Stimulated activated CD4-positive, alpha-beta T cell treated with anti-CD3 and anti-CD28 coated beads, Interleukin-12 subunit alpha, Interleukin-12 subunit beta, amount 100 ng/mL, for 24 hours (primary cell): ENCODE measurements around the gene TRIM38.
A peak's percentile ranks its signal among the peaks of the same experiment; 100 is the strongest.
"Not testable (repeated sequence)": the region's sequence is repeated elsewhere in the genome, so short reads cannot be mapped to it uniquely, and the experiment has no call there.

Experiments
- DNase-seq, 2 experiments: peaks; one replicate each; pipeline ENCODE4 v3.0.0-alpha.2; 2020; ENCODE audit warnings: low read depth in 2 of 2

Gene TRIM38

DNA sequence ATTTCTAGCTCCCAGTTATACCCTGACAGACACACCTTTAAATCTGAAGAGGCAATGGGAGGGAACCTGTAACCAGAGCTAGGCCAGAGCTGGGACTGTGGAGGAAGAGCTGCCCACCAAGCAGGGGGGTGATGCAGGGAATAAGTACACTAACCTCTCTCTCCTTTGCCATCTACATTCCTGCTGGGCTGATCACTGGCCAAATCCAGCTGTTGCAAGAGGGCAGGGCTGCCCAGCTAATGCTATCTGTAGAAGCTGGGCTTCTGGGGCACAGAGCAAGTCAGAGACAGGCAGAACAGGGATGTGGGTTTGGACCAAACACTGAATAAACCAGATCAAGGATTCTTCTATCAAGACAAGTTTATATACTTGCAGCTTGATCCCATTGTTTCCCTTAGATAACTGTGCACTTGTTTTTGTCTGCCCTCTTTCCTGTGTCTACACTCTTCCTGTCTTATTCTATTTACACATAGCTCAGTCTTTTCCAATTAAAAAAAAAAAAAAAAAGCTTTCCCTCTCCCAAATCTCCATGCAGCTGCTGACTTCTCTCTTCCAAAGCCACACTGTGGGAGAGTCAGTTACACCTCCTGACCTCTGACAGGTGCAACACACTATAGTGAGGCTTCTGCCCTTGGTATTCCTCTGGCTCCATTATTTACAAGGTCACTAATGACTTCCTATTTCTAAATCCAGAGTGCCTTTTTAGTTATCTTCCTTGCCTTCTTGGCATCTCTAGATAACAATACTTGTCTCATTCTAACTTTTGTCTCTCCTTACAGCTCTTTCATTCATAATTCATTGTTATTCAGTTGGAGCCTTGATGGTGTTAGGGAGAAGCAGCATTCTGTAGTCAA is 43.7 kb downstream of the TRIM38 start:
- no peak for DNase-seq

GRCh38 chr6:26006940-26007305 is 44.3 kb downstream of the TRIM38 start:
- DNase-seq: not testable (repeated sequence)

GRCh38 chr6:26008470-26008869 is 45.9 kb downstream of the TRIM38 start:
- DNase-seq: no peak

DNA sequence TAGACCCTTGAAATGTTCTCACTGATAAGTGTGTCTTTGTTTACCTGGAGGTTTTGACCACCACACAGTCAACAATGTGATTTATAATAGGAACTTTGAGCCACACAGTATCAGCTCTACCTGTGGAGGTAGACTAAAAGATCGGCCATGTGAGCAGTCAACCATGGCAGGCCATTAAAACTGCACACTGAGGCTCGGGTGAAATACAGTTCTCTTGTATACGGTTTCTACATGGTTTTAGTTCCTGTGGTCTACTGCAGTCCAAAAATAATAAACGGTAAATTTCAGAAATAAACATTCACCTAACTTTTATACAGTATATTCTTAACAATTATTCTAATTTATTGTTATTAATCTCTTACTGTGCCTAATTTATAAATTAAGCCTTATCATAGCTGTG is 47.2 kb downstream of the TRIM38 start:
- DNase-seq: no peak

GRCh38 chr6:26012061-26012460 is 49.5 kb downstream of the TRIM38 start:
- no peak for DNase-seq

DNA sequence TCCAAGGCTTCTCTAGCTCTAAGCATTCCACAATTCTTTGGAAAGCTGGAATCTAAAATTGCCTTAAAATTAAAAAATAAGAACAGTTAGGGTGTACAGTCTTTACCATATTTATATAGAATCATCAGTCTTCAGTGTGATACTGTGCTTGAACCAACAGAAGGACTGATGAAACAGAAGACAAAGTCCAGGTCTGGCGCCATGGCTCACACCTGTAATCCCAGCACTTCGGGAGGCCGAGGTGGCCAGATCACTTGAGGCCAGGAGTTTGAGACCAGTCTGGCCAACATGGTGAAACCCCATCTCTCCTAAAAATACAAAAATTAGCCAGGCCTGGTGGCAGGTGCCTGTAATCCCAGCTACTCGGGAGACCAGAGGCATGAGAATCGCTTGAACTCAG is 51.8 kb downstream of the TRIM38 start:
- not testable (repeated sequence) for DNase-seq

GRCh38 chr6:26016245-26016962 is 53.8 kb downstream of the TRIM38 start:
- no peak for DNase-seq

GRCh38 chr6:26016963-26017631 is 54.5 kb downstream of the TRIM38 start:
- no peak for DNase-seq

- peak; percentile 73 to 75 for DNase-seq
Observed at GRCh38 chr6:26017632-26017966, 55.0 kb downstream of the TRIM38 start.

GRCh38 chr6:26019261-26019830 is 56.7 kb downstream of the TRIM38 start:
- no peak for DNase-seq

DNA sequence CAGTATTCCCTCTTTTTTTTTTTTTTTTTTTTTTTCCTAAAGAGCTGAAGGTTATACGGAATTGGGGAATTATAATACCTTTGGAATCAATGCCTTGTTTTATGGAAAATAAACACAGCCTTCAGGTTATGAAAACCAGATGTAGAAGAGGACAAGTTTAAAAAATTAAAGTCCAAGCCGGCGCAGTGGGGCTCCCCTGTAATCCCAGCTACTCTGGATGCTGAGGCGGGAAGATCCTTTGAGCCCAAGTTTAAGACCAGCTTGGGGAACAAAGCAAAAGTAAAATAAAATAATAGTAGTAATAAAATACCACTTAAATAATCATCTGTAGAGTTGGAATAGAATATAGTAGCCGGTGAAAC is 57.3 kb downstream of the TRIM38 start:
- DNase-seq: no peak

DNA sequence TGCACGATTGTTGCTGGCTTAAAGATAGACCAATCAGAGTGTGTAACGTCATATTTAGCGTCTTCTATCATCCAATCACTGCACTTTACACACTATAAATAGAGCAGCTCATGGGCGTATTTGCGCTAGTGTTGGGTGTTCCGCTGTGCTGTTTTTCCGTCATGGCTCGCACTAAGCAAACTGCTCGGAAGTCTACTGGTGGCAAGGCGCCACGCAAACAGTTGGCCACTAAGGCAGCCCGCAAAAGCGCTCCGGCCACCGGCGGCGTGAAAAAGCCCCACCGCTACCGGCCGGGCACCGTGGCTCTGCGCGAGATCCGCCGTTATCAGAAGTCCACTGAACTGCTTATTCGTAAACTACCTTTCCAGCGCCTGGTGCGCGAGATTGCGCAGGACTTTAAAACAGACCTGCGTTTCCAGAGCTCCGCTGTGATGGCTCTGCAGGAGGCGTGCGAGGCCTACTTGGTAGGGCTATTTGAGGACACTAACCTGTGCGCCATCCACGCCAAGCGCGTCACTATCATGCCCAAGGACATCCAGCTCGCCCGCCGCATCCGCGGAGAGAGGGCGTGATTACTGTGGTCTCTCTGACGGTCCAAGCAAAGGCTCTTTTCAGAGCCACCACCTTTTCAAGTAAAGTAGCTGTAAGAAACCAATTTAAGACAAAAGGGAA is 57.9 kb downstream of the TRIM38 start:
- no peak for DNase-seq

- DNase-seq: no peak
Observed at GRCh38 chr6:26021001-26021349, 58.4 kb downstream of the TRIM38 start.

GRCh38 chr6:26021350-26022131 is 58.9 kb downstream of the TRIM38 start:
- peak; percentile 66 to 86 for DNase-seq

GRCh38 chr6:26022132-26022472 is 59.5 kb downstream of the TRIM38 start:
- DNase-seq: no peak

DNA sequence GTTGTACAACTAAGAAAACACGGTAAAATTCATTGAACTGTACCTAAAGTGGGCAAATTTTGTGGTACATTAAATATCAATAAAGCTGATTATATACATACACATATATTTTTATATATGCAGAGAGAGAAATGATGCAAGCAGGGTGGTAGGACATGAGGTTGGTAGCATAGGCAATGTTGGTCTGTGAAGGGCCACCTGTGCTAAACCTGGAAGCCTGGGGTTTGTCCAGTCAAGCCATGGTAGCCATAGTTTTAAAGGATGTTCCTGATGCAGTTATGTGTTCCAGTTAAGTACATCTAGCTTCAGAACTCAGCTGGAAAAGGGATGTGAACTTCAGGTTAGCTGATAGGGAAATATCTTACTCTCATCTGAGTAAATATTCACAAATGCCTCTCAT is 60.1 kb downstream of the TRIM38 start:
- DNase-seq: no peak

- DNase-seq: no peak
Observed at GRCh38 chr6:26024651-26025046, 62.0 kb downstream of the TRIM38 start.

- no peak for DNase-seq
Observed at GRCh38 chr6:26025047-26025893, 62.7 kb downstream of the TRIM38 start.

DNA sequence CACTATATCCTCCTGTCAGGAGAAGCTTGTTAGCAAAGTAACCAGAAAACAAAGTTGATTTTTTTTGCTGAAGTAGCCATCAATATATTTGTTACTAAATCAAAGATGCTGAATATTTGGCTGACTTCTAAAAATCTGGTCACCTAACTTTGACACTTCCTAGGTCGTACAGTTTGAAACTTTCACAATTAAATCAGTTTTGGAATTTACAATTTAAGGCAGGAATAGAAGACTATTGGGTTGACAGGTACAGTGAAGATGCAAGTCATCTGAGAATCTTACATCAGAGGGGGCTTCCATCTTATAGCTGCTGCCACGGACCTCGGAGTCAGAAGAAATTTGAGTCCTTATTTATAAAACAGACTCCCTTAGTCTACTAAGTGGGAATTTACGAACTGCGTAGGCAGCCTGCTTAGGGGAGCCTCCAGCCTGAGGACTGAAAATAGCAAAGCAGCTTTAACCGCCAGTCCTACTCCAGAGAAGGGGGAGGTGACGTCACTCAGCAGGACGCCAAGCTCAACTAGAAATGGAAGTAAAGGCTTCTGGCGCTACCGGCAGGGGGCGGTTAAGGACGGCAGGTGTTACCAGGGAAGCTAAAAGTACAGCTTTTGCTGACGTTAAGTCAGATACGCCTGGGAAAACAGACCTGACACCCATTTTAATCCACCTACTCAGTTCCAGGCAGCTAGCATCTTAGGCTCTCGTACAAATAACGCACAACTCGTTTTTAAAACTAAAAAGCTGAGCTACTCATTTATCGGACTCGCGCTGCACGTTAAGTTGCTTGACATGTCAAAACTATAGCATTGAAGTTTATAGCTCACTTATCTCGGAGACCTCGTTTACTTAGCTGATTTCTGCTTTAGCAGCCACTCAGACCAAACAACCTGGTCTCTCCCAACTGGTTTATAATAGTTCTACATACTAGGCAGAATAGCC is 63.6 kb downstream of the TRIM38 start:
- DNase-seq: peak; percentile 64 to 88
